HUES6 (cell line): ENCODE results near the gene GARIN5A.

ENCODE experiments used
- H3K27ac ChIP-seq: 2 replicates; pipeline ENCODE4 v1.7.0; 2013; ENCODE audit warnings: low read depth, mild to moderate bottlenecking, low read length, inconsistent platforms
- H3K27me3 ChIP-seq: 2 replicates; pipeline ENCODE4 v1.6.1; 2013; ENCODE audit warnings: low read length; ENCODE audit not compliant: control insufficient read depth, insufficient read depth
- H3K36me3 ChIP-seq: 2 replicates; pipeline ENCODE4 v1.6.1; 2013; ENCODE audit warnings: low read length; ENCODE audit not compliant: control insufficient read depth, insufficient read depth
- H3K4me1 ChIP-seq: 2 replicates; pipeline ENCODE4 v1.6.1; 2013; ENCODE audit warnings: low read length; ENCODE audit not compliant: control insufficient read depth, insufficient read depth
- H3K4me3 ChIP-seq: 2 replicates; pipeline ENCODE4 v1.5.1; 2013; ENCODE audit warnings: low read depth, low read length
- H3K9ac ChIP-seq: one replicate; pipeline ENCODE4 v1.6.1; 2013; ENCODE audit warnings: mild to moderate bottlenecking, low read length
- H3K9me3 ChIP-seq: 2 replicates; pipeline ENCODE4 v1.6.1; 2013; ENCODE audit warnings: low read depth, low read length; ENCODE audit not compliant: control insufficient read depth, insufficient read depth

Gene GARIN5A

DNA sequence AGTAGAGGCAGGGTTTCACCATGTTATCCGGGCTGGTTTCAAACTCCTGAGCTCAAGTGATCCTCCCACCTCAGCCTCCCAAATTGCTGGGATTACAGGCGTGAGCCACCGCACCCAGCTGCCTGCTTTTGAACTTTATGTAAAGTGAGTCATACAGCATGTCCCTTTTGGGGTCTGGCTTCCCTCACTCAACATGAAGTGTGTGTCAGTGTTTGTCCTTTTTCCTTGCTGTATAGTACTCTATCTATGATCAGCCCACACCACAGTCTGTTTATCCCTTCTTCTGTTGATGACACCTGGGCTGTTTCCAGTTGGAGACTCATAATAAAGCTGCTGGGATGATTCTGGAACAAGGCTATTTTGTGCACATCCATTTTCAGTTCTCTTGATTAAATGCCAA, 55.8 kb downstream of the GARIN5A start:
- Histone ChIP-seq H3K9me3 (no peaks in the 10 kb centered on the region), H3K4me3 (no peak overlapping the region), H3K27ac (no peak overlapping the region), H3K36me3 (no peaks in the 10 kb centered on the region), H3K4me1 (peaks cover 24% of the 10 kb centered on the region), H3K27me3 (peaks cover 22% of the 10 kb centered on the region; the same call in 1 of the 2 replicates), H3K9ac (no peak overlapping the region)

DNA sequence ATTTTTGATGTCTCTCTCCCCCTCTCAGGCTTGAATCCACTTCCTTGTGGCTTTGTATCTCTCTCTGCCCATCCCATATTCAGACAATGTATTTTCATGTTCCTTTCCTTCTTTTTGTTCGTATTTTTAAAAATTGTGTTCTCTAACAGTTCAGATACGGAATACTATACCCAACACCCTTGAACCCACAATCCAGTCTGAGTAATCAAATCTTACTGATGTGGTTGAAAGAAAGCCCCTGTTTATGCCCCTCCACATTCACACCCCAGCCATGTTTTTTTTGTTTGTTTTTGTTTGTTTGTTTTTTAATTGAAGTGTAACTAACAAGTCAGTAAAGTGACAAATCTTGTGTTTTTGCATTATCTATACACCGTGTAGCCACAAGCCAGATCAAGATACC, 56.5 kb downstream of the GARIN5A start:
- peaks cover 22% of the 10 kb centered on the region; the same call in 1 of the 2 replicates for H3K27me3 ChIP-seq
- no peaks in the 10 kb centered on the region for H3K9me3 ChIP-seq
- no peaks in the 10 kb centered on the region for H3K36me3 ChIP-seq
- no peak overlapping the region for H3K9ac ChIP-seq
- peak overlapping the region; percentile 62 for H3K4me3 ChIP-seq
- H3K27ac ChIP-seq = no peak overlapping the region
- peaks cover 27% of the 10 kb centered on the region for H3K4me1 ChIP-seq

DNA sequence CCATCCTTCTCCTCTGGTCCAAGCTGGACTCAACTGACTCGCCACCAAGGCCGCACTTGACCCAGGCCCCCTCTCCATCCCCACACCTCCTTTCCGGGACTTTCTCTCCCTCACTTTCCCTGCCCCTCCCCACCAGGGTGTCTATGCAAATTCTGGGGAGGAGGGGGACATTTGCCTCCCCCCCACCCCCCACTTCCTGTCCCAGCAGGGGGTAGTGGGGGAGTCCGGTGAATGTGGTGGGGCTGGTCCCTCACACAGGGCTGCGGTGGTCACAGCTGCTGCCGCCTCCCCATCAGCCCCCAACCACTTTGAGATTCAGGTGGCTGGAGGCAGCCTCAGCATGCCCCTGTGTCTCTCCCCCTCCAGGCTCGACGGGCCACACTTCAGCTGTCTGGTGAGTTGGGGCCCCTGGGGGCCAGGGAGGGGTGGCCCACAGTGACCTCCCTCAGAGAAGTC, 57.0 kb downstream of the GARIN5A start:
- H3K27ac ChIP-seq = no peak overlapping the region
- H3K36me3 ChIP-seq = no peaks in the 10 kb centered on the region
- H3K9ac ChIP-seq = no peak overlapping the region
- H3K4me3 ChIP-seq = peak overlapping the region; percentile 62
- H3K4me1 ChIP-seq = peaks cover 28% of the 10 kb centered on the region
- H3K27me3 ChIP-seq = peaks cover 22% of the 10 kb centered on the region; the same call in 1 of the 2 replicates
- H3K9me3 ChIP-seq = no peaks in the 10 kb centered on the region

DNA sequence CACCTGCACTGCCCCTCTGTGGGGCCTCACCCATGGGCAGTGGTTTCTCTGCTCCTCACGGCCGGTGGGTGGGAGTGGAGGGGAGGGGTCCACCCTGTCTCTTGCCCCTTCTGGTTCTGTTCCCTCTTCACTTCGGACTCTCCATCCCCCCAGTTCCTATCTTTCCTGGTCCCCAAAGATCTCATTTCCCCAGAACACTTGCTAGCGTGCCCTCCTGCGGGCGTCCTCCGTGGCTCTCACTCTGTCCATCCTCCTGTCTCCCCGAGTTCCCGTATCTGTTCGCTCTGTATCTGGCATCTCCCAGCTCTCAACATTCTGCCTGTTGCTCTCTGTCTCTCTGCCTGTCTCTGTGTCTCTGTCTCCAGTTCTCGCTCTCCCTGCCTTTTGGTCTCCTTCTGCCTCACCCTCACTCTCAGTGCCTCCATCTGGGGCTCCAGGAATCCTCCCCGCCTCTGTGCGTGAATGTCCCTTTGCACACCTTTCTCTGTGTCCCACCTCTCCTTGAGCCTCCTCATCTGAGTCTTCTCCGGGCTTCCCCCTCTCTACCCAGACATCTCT, 57.5 kb downstream of the GARIN5A start:
- peak overlapping the region; percentile 23 for H3K9ac ChIP-seq
- 0 out of 2 replicates have a peak, but pooled peaks cover under 1% of the 10 kb centered on the region for H3K36me3 ChIP-seq
- peak overlapping the region; percentile 62 for H3K4me3 ChIP-seq
- peaks cover 22% of the 10 kb centered on the region; the same call in 1 of the 2 replicates for H3K27me3 ChIP-seq
- H3K4me1 ChIP-seq = peaks cover 28% of the 10 kb centered on the region
- H3K27ac ChIP-seq = no peak overlapping the region
- no peaks in the 10 kb centered on the region for H3K9me3 ChIP-seq

DNA sequence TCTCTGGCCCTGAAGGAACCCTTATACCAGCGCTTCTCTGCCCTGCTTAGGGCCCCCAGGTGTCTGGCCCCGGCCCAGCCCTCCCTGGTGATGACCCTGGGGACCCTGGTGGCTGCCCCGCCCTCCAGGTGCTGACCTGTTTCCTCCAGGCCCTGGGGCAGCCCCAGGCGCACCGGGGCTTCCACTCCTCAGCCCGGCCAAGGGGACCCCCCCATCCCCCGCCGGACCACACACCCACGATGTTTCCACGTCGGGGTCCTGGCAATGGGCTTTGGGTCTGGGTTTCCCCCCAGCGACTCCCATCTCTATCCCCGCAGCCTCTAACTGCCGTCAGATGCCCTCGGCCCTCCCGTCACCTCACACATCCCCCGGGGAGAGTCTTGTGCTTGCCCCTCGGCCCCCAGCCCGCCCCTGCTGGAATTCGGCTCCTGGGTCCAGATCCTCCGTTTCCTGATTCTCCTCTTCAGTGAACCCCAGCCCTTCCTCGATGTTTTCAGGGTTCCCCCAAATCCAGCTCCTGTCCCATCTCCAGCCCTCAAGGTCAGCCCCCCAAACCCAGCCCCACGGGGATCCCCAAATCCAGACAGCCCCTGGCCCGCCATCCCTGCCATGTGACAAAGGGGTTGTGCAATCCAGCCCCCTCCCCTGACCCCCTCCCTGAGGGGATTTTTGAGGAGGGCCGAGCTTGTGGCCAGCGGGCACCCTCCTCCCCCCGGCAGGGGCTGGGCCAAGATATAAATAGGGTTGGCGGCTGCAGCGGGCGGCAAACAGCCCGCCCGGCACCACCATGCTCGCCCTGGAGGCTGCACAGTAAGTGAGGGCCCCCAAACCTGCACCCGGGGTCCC, 58.2 kb downstream of the GARIN5A start, which contains the start of gene SPIB:
TSS of gene SPIB (plus strand) at position 763 of the 846 bp plus-strand sequence. CDS start at position 788, 25 bp downstream.
- Histone ChIP-seq H3K9me3 (no peaks in the 10 kb centered on the region), H3K4me3 (peak within 1 kb of the TSS; percentile 62), H3K4me1 (peaks cover 28% of the 10 kb centered on the region), H3K9ac (peak within 1 kb of the TSS; percentile 23), H3K27me3 (peaks cover 22% of the 10 kb centered on the region; the same call in 1 of the 2 replicates), H3K27ac (no peak within 1 kb of the TSS), H3K36me3 (peaks cover 7% of the 10 kb centered on the region)

DNA sequence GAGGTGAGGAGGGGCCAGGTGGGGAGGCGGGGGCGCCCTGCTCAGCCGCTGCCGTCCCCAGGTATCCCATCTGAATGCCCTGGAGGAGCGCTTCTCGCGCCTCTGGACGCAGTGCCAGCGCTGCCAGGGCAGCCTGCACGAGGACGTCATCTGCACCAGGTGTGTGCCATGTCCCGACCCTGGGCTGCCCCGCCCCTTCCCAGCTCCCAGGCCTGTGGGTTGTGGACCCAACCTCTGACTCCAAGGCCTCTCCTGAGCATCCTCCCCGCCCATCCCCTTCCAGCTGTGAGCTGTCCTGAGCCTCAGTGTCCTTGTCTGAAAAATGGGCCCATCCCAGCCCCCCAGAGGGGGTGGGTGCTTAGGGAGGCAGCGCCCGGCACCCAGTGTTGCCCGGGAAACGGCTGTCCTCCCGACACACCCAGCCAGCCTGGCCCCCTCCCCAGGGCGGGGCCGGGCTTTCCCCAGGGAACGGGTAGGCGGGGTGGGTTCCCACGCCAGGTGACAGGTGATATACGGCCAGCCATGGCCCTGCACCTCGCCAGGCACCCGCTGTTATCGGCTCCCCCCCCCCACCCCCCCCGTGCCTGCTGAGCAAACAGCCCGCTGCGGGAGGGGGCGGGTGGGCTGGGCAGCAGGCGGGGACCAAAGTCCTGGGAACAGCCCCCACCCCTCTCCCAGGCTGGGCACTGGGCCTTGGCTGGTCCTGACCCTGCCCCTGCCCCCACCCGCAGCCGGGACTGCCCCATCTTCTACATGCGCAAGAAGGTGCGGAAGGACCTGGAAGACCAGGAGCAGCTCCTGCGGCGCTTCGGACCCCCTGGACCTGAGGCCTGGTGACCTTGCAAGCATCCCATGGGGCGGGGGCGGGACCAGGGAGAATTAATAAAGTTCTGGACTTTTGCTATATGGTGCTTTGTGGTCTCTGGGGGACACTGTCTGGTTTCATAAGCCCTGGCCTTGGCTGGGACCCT, 59.3 kb downstream of the GARIN5A start:
- Histone ChIP-seq H3K9ac (no peak overlapping the region), H3K9me3 (no peaks in the 10 kb centered on the region), H3K27ac (no peak overlapping the region), H3K4me1 (peaks cover 28% of the 10 kb centered on the region), H3K36me3 (peaks cover 17% of the 10 kb centered on the region), H3K4me3 (no peak overlapping the region), H3K27me3 (peaks cover 22% of the 10 kb centered on the region; the same call in 1 of the 2 replicates)
